RWPE2 (cell line): ENCODE results near the gene EDARADD.

Source experiments
- ATAC-seq: fragments of 200-7000 bp; cut with Tn5 transposase; 3 replicates; pipeline ENCODE4 v1.9.1; 2021; ENCODE audit warnings: low read depth
- DNase-seq: peaks from one replicate; pipeline ENCODE4 v3.0.0-alpha.2; 2020; ENCODE audit warnings: low spot score
- H3K27ac ChIP-seq: fragments of 450-650 bp; 2 replicates; pipeline ENCODE4 v1.5.1; 2017; ENCODE audit warnings: mild to moderate bottlenecking; ENCODE audit not compliant: poor library complexity, severe bottlenecking
- H3K27me3 ChIP-seq: fragments of 250-450 bp; sonication (Bioruptor Pico); 2 replicates; pipeline ENCODE4 v1.5.1; 2021; ENCODE audit warnings: mild to moderate bottlenecking, moderate library complexity; ENCODE audit not compliant: insufficient read depth, poor library complexity, severe bottlenecking
- H3K36me3 ChIP-seq: fragments of 250-450 bp; sonication (Bioruptor Pico); 2 replicates; pipeline ENCODE4 v1.5.1; 2020; ENCODE audit warnings: low read depth, mild to moderate bottlenecking, moderate library complexity
- H3K4me1 ChIP-seq: fragments of 250-450 bp; sonication (Bioruptor Pico); 2 replicates; pipeline ENCODE4 v1.5.1; 2021; ENCODE audit warnings: mild to moderate bottlenecking, moderate library complexity; ENCODE audit not compliant: insufficient read depth, poor library complexity, severe bottlenecking
- H3K4me3 ChIP-seq: fragments of 250-450 bp; sonication (Bioruptor Pico); 2 replicates; pipeline ENCODE4 v1.5.1; 2021; ENCODE audit warnings: mild to moderate bottlenecking, moderate library complexity; ENCODE audit not compliant: severe bottlenecking
- H3K9me3 ChIP-seq: fragments of 250-450 bp; sonication (Bioruptor Pico); 2 replicates; pipeline ENCODE4 v1.5.1; 2021; ENCODE audit warnings: mild to moderate bottlenecking, moderate library complexity; ENCODE audit not compliant: severe bottlenecking
- CTCF ChIP-seq: fragments of 450-650 bp; IDR thresholded peaks from one replicate; pipeline ENCODE4 v1.5.1; 2017; ENCODE audit warnings: mild to moderate bottlenecking, moderate library complexity; ENCODE audit not compliant: poor library complexity, severe bottlenecking

The EDARADD gene

DNA sequence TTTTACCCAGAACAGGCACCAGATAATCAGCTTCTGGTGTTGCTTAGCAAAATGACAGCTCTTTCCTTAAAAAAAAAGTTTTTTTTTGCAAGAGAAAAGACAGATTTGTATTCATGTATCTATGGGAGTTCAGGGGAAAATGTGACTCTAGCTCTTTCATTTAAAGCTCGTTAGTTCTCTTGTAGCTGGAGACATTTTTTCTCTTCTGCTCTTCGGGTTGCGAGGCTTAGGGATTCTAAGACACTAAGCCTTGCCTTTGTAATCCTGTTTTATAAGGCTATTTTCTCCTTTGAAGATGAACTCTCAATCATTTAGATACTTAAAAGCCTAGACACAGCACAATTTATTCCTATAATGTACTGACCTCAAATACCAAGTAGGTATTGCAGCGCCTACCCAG is 40.3 kb upstream of the EDARADD start:
- ATAC-seq (no peak), DNase-seq (no peak)
- H3K36me3 ChIP-seq: no peaks in the 10 kb centered on the region
- no peaks in the 10 kb centered on the region for H3K27me3 ChIP-seq
- no peak for TF ChIP-seq CTCF
- H3K9me3 ChIP-seq: no peaks in the 10 kb centered on the region
- no peak overlapping the region for H3K4me3 ChIP-seq
- H3K27ac ChIP-seq: no peak overlapping the region
- H3K4me1 ChIP-seq: no peaks in the 10 kb centered on the region

DNA sequence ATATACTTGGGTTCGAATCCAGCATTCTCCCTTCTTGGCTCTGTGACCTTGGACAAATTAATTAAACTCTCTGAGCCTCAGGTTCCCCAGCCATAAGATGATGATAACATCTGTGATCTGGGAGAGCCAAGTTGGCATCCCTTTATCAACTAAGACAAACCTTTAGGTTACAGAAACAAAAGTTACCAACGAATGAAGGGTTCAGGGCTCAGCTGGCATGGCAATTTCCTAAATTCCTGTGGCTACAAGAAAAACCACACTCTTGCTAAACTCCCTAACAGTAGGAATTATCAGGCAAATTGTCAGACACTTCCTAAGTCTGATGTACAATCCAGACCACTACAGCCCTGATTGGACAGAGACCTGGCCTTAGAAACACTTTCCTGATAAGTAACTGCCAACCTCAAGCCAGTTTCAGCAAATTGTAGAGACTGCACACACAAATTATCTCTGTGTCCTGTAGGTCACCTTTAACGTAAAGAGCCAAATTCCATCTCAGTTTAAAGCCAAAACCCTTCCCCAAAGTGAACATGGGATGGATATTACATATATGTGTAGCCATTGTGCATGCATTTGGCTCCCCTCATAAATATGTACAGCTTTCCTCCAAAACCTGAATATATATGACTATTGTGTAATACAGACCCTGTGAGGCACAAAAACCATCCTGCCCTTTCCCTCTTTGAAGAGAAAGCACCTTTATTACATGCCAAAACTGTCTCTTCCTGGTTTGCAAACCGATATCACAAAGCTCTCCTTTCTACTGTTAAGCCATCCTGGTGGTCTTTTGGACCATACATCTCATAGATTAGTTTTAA is 39.5 kb upstream of the EDARADD start:
- Histone ChIP-seq H3K27me3 (no peaks in the 10 kb centered on the region), H3K36me3 (no peaks in the 10 kb centered on the region), H3K9me3 (no peaks in the 10 kb centered on the region), H3K27ac (no peak overlapping the region), H3K4me1 (no peaks in the 10 kb centered on the region), H3K4me3 (no peak overlapping the region)
- DNase-seq: no peak
- no peak for ATAC-seq
- no peak for TF ChIP-seq CTCF

- Histone ChIP-seq H3K27ac (no peak overlapping the region), H3K4me3 (no peak overlapping the region), H3K27me3 (no peaks in the 10 kb centered on the region), H3K36me3 (no peaks in the 10 kb centered on the region), H3K4me1 (no peaks in the 10 kb centered on the region), H3K9me3 (no peaks in the 10 kb centered on the region)
- DNase-seq (no peak), ATAC-seq (no peak)
- TF ChIP-seq CTCF: no peak
These were observed 37.9 kb upstream of the EDARADD start for GRCh38 chr1:236356141-236356540.

DNA sequence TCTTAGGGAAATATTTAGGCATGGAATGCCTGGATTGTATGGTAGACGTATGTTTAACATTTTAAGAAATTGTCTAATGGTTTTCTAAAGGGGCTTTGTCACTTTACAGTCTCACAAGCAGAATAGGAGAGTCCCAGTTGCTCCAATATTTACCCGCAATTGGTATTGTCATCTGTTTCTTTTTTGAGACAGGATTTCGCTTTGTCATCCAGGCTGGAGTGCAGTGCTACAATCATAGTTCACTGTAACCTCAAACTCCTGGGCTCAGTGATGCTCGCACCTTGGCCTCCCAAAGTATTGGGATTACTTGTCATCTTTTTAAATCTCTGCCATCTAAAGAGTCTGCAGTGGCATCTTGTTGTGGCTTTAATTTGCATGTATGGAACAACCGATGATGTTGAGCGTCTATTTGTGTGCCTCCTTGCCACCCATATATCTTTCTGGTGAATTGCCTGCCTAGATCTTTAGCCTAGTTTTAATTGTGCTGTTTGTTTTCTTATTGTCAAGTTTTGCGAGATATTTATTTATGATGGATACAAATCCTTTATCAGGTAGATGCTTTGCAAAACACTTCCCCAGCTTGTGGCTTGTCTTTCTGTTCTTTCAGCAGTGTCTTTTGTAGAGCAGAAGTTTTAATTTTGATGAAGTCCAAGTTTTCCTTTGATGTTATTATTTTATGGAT is 32.0 kb upstream of the EDARADD start:
- no peak overlapping the region for H3K4me3 ChIP-seq
- H3K36me3 ChIP-seq: no peaks in the 10 kb centered on the region
- DNase-seq (no peak), ATAC-seq (no peak)
- TF ChIP-seq CTCF: no peak
- H3K9me3 ChIP-seq: no peaks in the 10 kb centered on the region
- H3K4me1 ChIP-seq: no peaks in the 10 kb centered on the region
- H3K27me3 ChIP-seq: no peaks in the 10 kb centered on the region
- no peak overlapping the region for H3K27ac ChIP-seq

GRCh38 chr1:236363237-236363636 is 30.8 kb upstream of the EDARADD start:
- Histone ChIP-seq H3K27me3 (no peaks in the 10 kb centered on the region), H3K36me3 (no peaks in the 10 kb centered on the region), H3K27ac (no peak overlapping the region), H3K4me3 (no peak overlapping the region), H3K4me1 (no peaks in the 10 kb centered on the region), H3K9me3 (no peaks in the 10 kb centered on the region)
- DNase-seq: no peak
- no peak for ATAC-seq
- no peak for TF ChIP-seq CTCF
